Heart right ventricle (tissue), 16 donors: ENCODE data around the gene CENPV. TPM values are rescaled to one million over a fixed set of nuclear protein-coding genes. Genes with fewer than 3 reads are reported as not detected.

Experiments
- ATAC-seq, 8 donors: fragments of 200-7000 bp; cut with Tn5 transposase; one replicate each; pipeline ENCODE4 v1.9.1; 2020; ENCODE audit warnings: mild to moderate bottlenecking in 8 of 8, moderate library complexity in 8 of 8, moderate number of reproducible peaks in 1 of 8
- DNase-seq, 2 donors: peaks; one replicate each; pipeline ENCODE4 v3.0.0-alpha.2; 2020
- H3K27ac ChIP-seq, 10 donors: fragments of 200-600 bp; sonication (generic) in 2 of 10; one replicate each; pipeline versions ENCODE4 v1.5.0 to v1.8.0; 2020 to 2022; ENCODE audit warnings: mild to moderate bottlenecking in 3 of 10
- H3K27me3 ChIP-seq, 7 donors: fragments of 200-600 bp; one replicate each; pipeline ENCODE4 v1.8.0; 2021 to 2022; ENCODE audit warnings: mild to moderate bottlenecking in 2 of 7
- H3K36me3 ChIP-seq, 9 donors: fragments of 200-600 bp; sonication (generic) in 1 of 9; one replicate each; pipeline versions ENCODE4 v1.5.0 to v1.8.0; 2020 to 2022; ENCODE audit warnings: mild to moderate bottlenecking in 2 of 9
- H3K4me1 ChIP-seq, 9 donors: fragments of 200-600 bp; sonication (generic) in 1 of 9; one replicate each; pipeline versions ENCODE4 v1.5.0 to v1.8.0; 2020 to 2022; ENCODE audit warnings: mild to moderate bottlenecking in 4 of 9
- H3K4me3 ChIP-seq, 10 donors: fragments of 200-600 bp; sonication (generic) in 2 of 10; one replicate each; pipeline versions ENCODE4 v1.5.0 to v1.8.0; 2020 to 2022; ENCODE audit warnings: mild to moderate bottlenecking in 7 of 10, moderate library complexity in 2 of 10
- H3K9me3 ChIP-seq, 11 donors: fragments of 200-600 bp in 10 of 11; sonication (generic) in 2 of 11; one replicate each; pipeline versions ENCODE4 v1.5.0 to v1.8.0; 2013 to 2022; ENCODE audit warnings: mild to moderate bottlenecking in 2 of 11, control low read depth in 1 of 11, moderate library complexity in 1 of 11
- WGBS, 2 donors: extraction: QIAGEN DNeasy Blood & Tissue Kit; methylation state at CpG; one replicate each; pipeline ENCODE4 v1.1.7; 2013; ENCODE audit warnings: inconsistent platforms in 1 of 2; 5-methylcytosine and 5-hydroxymethylcytosine counted together
- intact Hi-C, 10 donors: fragments of 100-400 bp; cut with DNase I; formaldehyde crosslinking; loops; one replicate each; pipeline versions ENCODE4 v1.11.1 to v1.14.2; 2022
- polyA plus RNA-seq, 2 donors: library from polyadenylated mRNA; stranded (reverse); fragments of 200-250 nt; gene quantifications; one replicate each; pipeline ENCODE4 v1.2.3, GENCODE V29; 2013
- total RNA-seq, 10 donors: library from RNA; stranded (reverse); fragmentation: NEBNext Ultra II Directional in 3 of 10; extraction: Animal tissue kit (Norgen Biotek cat#: 25700) in 3 of 10; gene quantifications; one replicate each; pipeline versions ENCODE4 v1.2.1 to v1.2.4, GENCODE V29; 2021 to 2023
- TF ChIP-seq, protein P1 (sequence below), 9 donors: fragments of 200-600 bp; sonication (generic) in 2 of 9; IDR thresholded peaks; one replicate each; pipeline versions ENCODE4 v1.5.0 to v1.8.0; 2021 to 2022; ENCODE audit warnings: antibody characterized with exemption in 9 of 9, mild to moderate bottlenecking in 5 of 9, moderate library complexity in 1 of 9
- donor health status: Arrhythmogenic right ventricular cardiomyopathy.
- donor health status: ischemic (EF 13 %, LVEDD 7.1; RV severe dilation, severe dysfunction).
- donor health status: healthy with polysubstance abuse.
- donor health status: DM: no; HTN: yes; CAD: no.
- donor health status: DM: no; HTN: no; CAD: no.
- donor health status: ischemic (EF 25% LVEDD 6.9; RV normal size, moderate dysfunction).
- donor health status: ischemic (EF 25% LVEDD 5.7; RV mildly dilated, moderate dysfunction).
- donor health status: healthy.
- donor health status: DM: yes; HTN: yes; CAD: no.
- donor health status: Ischemic cardiomyopathy.
- donor health status: ischemic (EF 35%, LVEDD 5.7; RV mildly dilated, moderate dysfunction).
- donor health status: nonischemic (EF 11% LVEDD 7.7; RV severe dilation, severe dysfunction).
- donor health status: DM: yes; HTN: yes; CAD: no.
- donor health status: PGD.
- donor health status: ischemic (EF 29% LVEDD 5.4; RV normal size, mild dysfunction).
- donor health status: nonischemic (EF 23%, LVEDD 6.1; RV moderate dilation, normal function).

CENPV gene
- total and polyA plus RNA-seq, 12 donors: 6.4 to 21.8 (median 11.9) TPM

- H3K27ac ChIP-seq: no peak overlapping the region
- H3K9me3 ChIP-seq: no peaks in the 10 kb centered on the region
- no peaks in the 10 kb centered on the region for H3K27me3 ChIP-seq
- ATAC-seq (no peak), DNase-seq (no peak)
- TF ChIP-seq, protein P1, sequence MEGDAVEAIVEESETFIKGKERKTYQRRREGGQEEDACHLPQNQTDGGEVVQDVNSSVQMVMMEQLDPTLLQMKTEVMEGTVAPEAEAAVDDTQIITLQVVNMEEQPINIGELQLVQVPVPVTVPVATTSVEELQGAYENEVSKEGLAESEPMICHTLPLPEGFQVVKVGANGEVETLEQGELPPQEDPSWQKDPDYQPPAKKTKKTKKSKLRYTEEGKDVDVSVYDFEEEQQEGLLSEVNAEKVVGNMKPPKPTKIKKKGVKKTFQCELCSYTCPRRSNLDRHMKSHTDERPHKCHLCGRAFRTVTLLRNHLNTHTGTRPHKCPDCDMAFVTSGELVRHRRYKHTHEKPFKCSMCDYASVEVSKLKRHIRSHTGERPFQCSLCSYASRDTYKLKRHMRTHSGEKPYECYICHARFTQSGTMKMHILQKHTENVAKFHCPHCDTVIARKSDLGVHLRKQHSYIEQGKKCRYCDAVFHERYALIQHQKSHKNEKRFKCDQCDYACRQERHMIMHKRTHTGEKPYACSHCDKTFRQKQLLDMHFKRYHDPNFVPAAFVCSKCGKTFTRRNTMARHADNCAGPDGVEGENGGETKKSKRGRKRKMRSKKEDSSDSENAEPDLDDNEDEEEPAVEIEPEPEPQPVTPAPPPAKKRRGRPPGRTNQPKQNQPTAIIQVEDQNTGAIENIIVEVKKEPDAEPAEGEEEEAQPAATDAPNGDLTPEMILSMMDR (IDR thresholded peaks at IDR 0.05): no peak
- H3K4me1 ChIP-seq: no peaks in the 10 kb centered on the region
- 87% methylated on average over 4 of the region's 4 CpGs for WGBS, 2 donors
- peaks cover 0 to 62% (median 0%) of the 10 kb centered on the region in 9 donors for H3K36me3 ChIP-seq
- intact Hi-C loops: no loop called here
- H3K4me3 ChIP-seq: no peak overlapping the region
These were observed 50.4 kb downstream of the CENPV start for GRCh38 chr17:16302856-16303255.

DNA sequence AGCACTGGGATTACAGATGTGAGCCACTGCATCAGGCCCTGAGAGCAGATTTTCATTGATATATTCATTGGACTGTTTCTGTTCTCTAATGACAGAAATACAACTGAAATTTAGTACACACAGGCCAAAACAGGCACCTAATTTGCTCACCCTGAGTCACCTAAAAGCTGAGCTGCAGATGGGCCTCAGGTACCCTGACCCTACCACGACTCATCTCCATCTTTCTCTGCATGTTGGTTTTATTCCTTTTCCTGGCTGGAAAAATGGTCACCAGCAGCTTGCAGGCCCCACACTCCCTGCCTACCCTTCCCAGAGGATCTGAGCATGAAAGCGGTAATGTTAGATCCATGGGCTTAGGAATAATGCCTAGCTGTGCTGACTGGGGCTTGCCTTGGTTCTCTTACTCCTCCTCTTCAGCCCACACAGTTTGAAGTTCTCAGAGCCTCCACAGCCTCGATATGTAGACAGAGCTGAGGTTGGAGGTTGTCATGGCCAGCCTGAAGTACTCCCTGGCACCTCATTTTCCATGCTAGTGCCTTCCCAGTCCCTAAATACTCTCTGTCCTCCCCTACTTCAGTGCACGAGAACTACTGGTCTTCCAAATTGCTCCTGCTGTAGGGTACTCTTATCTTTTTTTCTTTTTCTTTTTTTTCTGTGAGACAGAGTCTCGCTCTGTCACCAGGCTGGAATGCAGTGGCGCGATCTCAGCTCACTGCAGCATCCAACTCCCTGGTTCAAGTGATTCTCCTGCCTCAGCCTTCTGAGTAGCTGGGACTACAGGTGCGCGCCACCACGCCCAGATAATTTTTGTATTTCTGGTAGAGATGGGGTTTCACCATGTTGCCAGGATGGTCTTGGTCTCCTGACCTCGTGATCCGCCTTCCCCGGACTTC, 51.1 kb downstream of the CENPV start:
- H3K4me3 ChIP-seq: no peak overlapping the region

DNA sequence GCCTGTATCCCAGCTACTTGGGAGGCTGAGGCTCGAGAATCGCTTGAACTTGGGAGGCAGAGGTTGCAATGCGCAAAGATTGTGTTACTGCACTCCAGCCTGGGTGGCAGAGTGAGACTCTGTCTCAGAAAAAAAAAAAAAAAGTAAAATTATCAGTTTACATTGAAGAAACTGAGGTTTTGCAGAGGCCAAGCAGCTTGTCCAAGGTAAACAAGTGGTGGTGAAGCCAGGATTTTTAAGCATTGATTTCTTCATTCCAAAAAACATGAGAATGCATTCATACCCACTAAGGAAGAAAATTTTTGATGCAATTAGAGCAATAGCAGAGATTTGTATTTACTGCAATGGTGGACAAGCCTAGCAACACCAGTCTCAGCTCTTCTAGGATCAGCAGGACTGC, 52.7 kb downstream of the CENPV start:
- Histone ChIP-seq H3K27ac (no peak overlapping the region), H3K27me3 (no peaks in the 10 kb centered on the region), H3K9me3 (no peaks in the 10 kb centered on the region), H3K4me3 (no peak overlapping the region), H3K4me1 (no peaks in the 10 kb centered on the region), H3K36me3 (peaks cover 0 to 40% (median 3%) of the 10 kb centered on the region in 9 donors)
- TF ChIP-seq, protein P1 (IDR thresholded peaks at IDR 0.05): no peak
- ATAC-seq: no peak
- no peak for DNase-seq
- intact Hi-C loops: no loop called here
- WGBS, 2 donors: 96 to 98% methylated on average over 3 of the region's 3 CpGs

More for the DNA sequence above, 51.1 kb downstream of the CENPV start:
- Histone ChIP-seq H3K27ac (no peak overlapping the region), H3K36me3 (peaks cover 0 to 55% (median 0%) of the 10 kb centered on the region in 9 donors), H3K9me3 (no peaks in the 10 kb centered on the region), H3K4me1 (no peaks in the 10 kb centered on the region), H3K27me3 (no peaks in the 10 kb centered on the region)
- DNase-seq (no peak), ATAC-seq (no peak)
- WGBS, 2 donors: 92 to 94% methylated on average over 13 of the region's 13 CpGs
- TF ChIP-seq, protein P1 (IDR thresholded peaks at IDR 0.05): no peak
- intact Hi-C loops: no loop called here

DNA sequence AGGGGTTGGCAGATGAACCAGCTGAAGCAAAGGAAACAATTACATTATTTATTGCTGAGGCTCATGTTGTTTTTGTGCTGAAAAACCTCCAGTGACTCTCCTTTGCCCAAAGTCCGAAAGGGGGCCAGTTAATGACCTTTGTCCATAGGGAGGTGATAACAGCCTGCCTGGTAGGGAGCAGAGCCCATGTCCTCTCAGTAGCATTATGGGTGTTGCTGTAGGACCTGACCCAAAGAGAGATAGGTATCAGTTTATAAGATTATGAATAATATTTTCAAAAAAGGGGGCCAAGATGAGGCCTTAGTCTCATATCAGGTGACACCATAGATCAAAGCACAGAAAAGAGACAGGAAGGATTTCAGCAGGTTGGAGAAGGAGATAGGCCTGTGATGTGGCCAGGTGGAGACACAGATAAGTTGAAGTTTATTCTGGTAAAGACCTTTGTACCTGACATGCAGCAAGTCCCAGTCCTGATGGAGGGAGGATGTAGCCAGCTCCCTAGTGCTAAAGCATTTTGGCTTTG, 55.1 kb downstream of the CENPV start:
- intact Hi-C loops: no loop called here
- no peaks in the 10 kb centered on the region for H3K27me3 ChIP-seq
- DNase-seq (no peak), ATAC-seq (no peak)
- peaks cover 0 to 38% (median 3%) of the 10 kb centered on the region in 9 donors for H3K36me3 ChIP-seq
- H3K4me3 ChIP-seq: no peak overlapping the region
- no peaks in the 10 kb centered on the region for H3K4me1 ChIP-seq
- WGBS, 2 donors: 86 to 91% methylated on average over 1 of the region's 1 CpG
- H3K27ac ChIP-seq: no peak overlapping the region
- H3K9me3 ChIP-seq: no peaks in the 10 kb centered on the region
- TF ChIP-seq, protein P1 (IDR thresholded peaks at IDR 0.05): no peak
